HG02973 (cell line): ENCODE measurements around the gene DIPK1C.

Source experiments
- ATAC-seq: cut with Tn5 transposase; IDR thresholded peaks from one replicate; pipeline ENCODE4 v1.9.1; 2021; ENCODE audit warnings: moderate library complexity; ENCODE audit not compliant: unreplicated experiment

The DIPK1C gene

GRCh38 chr18:74453642-74454198, 3.4 kb downstream of the DIPK1C start:
- ATAC-seq: no peak

- ATAC-seq: no peak
These were observed 4.0 kb downstream of the DIPK1C start for GRCh38 chr18:74453016-74453566.

- no peak for ATAC-seq
These were observed 6.0 kb downstream of the DIPK1C start for GRCh38 chr18:74451148-74451547.

GRCh38 chr18:74450626-74451025, 6.5 kb downstream of the DIPK1C start:
- ATAC-seq: no peak

- no peak for ATAC-seq
These were observed 9.5 kb downstream of the DIPK1C start for GRCh38 chr18:74447404-74448152.

- no peak for ATAC-seq
These were observed 10.3 kb downstream of the DIPK1C start for GRCh38 chr18:74446631-74447403.

GRCh38 chr18:74446178-74446577, 10.9 kb downstream of the DIPK1C start:
- no peak for ATAC-seq

- no peak for ATAC-seq
These were observed 11.5 kb downstream of the DIPK1C start for GRCh38 chr18:74445585-74445984.

- no peak for ATAC-seq
These were observed 13.0 kb downstream of the DIPK1C start for GRCh38 chr18:74444104-74444503.

GRCh38 chr18:74440808-74441427, 16.2 kb downstream of the DIPK1C start:
- ATAC-seq: no peak

- no peak for ATAC-seq
These were observed 19.0 kb downstream of the DIPK1C start for GRCh38 chr18:74438091-74438490.

- no peak for ATAC-seq
These were observed 20.8 kb downstream of the DIPK1C start for GRCh38 chr18:74436158-74436769.

GRCh38 chr18:74435740-74436139, 21.4 kb downstream of the DIPK1C start:
- ATAC-seq: no peak

GRCh38 chr18:74434466-74434865, 22.6 kb downstream of the DIPK1C start:
- no peak for ATAC-seq

- no peak for ATAC-seq
These were observed 26.1 kb downstream of the DIPK1C start for GRCh38 chr18:74430806-74431571.

- no peak for ATAC-seq
These were observed 26.9 kb downstream of the DIPK1C start for GRCh38 chr18:74430231-74430630.

- no peak for ATAC-seq
These were observed 28.0 kb downstream of the DIPK1C start for GRCh38 chr18:74429096-74429495.

- no peak for ATAC-seq
These were observed 29.5 kb downstream of the DIPK1C start for GRCh38 chr18:74427442-74428112.

- no peak for ATAC-seq
These were observed 31.2 kb downstream of the DIPK1C start for GRCh38 chr18:74425876-74426275.

GRCh38 chr18:74425161-74425560, 31.9 kb downstream of the DIPK1C start:
- ATAC-seq: no peak
